T-helper 22 cell (primary cell): Measurements from ENCODE around the gene MED15.
A peak's percentile ranks its signal among the peaks of the same experiment; 100 is the strongest.
"Not testable (repeated sequence)": the region's sequence is repeated elsewhere in the genome, so short reads cannot be mapped to it uniquely, and the experiment has no call there.

Source experiments
- DNase-seq: peaks from one replicate; pipeline ENCODE4 v3.0.0-alpha.2; 2020; ENCODE audit warnings: low read depth

MED15 gene

GRCh38 chr22:20507253-20508066 is at the start of gene MED15:
MED15 (plus strand) TSS chr22:20507610; CDS start chr22:20507679, 69 bp downstream.
- DNase-seq: peak; percentile 79

GRCh38 chr22:20458530-20459151 is 48.8 kb upstream of the MED15 start:
- DNase-seq: no peak

GRCh38 chr22:20459152-20459542 is 48.3 kb upstream of the MED15 start:
- DNase-seq: no peak

- DNase-seq: no peak
Observed at GRCh38 chr22:20459862-20460261, 47.5 kb upstream of the MED15 start.

- DNase-seq: peak; percentile 13
Observed at GRCh38 chr22:20463324-20464095, 43.9 kb upstream of the MED15 start.

- DNase-seq: peak; percentile 44
Observed at GRCh38 chr22:20464096-20464614, 43.3 kb upstream of the MED15 start.

GRCh38 chr22:20464912-20465758 is 42.3 kb upstream of the MED15 start:
- no peak for DNase-seq

GRCh38 chr22:20465759-20466077 is 41.7 kb upstream of the MED15 start:
- no peak for DNase-seq

- no peak for DNase-seq
Observed at GRCh38 chr22:20466659-20467379, 40.6 kb upstream of the MED15 start.

- no peak for DNase-seq
Observed at GRCh38 chr22:20469110-20469868, 38.1 kb upstream of the MED15 start.

- not testable (repeated sequence) for DNase-seq
Observed at GRCh38 chr22:20470525-20470924, 36.9 kb upstream of the MED15 start.

GRCh38 chr22:20471126-20471833 is 36.1 kb upstream of the MED15 start:
- DNase-seq: no peak

- DNase-seq: no peak
Observed at GRCh38 chr22:20472629-20473442, 34.6 kb upstream of the MED15 start.

GRCh38 chr22:20475115-20475436 is 32.3 kb upstream of the MED15 start:
- DNase-seq: no peak

- not testable (repeated sequence) for DNase-seq
Observed at GRCh38 chr22:20475569-20475968, 31.8 kb upstream of the MED15 start.

GRCh38 chr22:20478059-20478458 is 29.4 kb upstream of the MED15 start:
- not testable (repeated sequence) for DNase-seq

GRCh38 chr22:20479612-20480196 is 27.7 kb upstream of the MED15 start:
- DNase-seq: no peak

GRCh38 chr22:20483143-20483506 is 24.3 kb upstream of the MED15 start:
- DNase-seq: not testable (repeated sequence)

GRCh38 chr22:20483771-20484170 is 23.6 kb upstream of the MED15 start:
- no peak for DNase-seq
